GM19025 (cell line): ENCODE results near the gene LCE3D.

ENCODE experiments used
- ATAC-seq: cut with Tn5 transposase; IDR thresholded peaks from one replicate; pipeline ENCODE4 v1.9.1; 2021; ENCODE audit warnings: mild to moderate bottlenecking, low read depth, moderate library complexity; ENCODE audit not compliant: unreplicated experiment

The LCE3D gene

DNA sequence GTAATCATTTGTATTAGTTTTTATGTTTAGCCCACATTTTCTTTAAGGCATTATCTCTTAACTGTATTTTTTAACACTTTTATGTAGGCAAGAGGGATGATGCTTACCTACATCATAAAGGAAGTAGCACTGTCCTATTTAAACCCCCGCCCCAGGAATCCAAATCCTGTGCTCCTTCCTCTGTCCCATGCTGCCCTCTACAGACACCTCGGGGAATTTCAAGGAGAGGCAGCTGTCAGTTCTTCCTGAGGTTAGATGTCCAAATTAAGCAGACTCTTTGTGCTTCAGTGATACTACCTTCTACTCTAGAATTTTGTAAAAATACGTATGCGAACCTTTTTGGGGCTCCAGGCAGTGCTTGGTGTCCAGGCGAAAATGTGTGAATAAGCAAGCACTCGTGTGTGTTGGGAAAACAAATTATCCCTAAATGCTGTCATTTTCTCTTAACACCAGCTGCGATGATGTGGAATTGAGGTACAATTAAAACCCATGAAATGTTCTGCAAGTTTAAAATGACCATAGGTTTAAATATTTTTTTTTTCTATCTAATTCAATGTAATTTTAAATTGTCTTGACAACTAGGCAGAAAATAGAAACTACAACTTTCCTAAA, 46.9 kb downstream of the LCE3D start:
- ATAC-seq = no peak
